Measurements from ENCODE around the gene FTCDNL1.

The FTCDNL1 gene

DNA sequence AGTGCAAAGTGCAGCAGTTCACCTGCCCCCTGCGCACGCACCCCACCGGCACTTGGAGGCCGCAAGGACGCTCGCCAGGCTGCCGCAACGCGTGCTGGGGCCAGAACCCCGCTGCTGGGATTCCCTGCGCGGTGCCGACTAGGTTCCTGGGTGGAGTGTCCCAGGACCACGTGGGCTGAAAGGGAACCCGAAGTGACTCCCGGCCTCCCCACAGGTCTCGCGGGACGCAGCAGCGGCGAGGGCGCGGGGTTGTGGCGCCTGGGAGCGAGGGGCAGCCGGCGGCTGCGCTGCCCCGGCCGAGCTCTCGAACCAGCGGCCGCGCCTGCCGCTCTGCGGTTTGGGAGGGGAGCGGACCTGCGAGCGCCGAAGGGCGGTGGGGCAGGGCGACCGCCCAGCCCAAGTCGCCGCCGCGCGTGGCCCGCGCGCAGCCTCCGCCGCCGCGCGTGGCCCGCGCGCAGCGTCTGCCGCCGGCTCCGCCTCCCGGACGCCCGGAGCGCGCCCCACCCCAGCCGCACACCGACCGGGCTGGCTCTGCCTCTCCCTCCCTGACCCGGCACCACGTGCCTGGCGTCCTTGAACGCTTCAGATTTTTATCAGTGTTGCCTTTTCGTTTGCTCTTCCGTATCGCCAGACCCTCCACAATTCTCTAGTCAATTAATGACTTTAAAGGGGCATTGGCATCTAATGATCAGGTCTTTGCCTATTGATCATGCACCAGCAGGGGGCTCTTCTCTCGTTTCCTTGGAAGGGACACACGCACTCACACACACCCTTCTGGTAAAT lies at the start of gene FTCDNL1:
Gene FTCDNL1, minus strand, starts transcription at position 475 of the 783 bp plus-strand sequence. CDS start 2,230 bp downstream, outside the sequence.
- TF ChIP-seq ZFX (IDR thresholded peaks at IDR 0.05; ENCODE audit: borderline replicate concordance) = no peak
- TF ChIP-seq CTCF (IDR thresholded peaks at IDR 0.05) = peak; percentile 58
- H3K27ac ChIP-seq = peak within 1 kb of the TSS; percentile 44

DNA sequence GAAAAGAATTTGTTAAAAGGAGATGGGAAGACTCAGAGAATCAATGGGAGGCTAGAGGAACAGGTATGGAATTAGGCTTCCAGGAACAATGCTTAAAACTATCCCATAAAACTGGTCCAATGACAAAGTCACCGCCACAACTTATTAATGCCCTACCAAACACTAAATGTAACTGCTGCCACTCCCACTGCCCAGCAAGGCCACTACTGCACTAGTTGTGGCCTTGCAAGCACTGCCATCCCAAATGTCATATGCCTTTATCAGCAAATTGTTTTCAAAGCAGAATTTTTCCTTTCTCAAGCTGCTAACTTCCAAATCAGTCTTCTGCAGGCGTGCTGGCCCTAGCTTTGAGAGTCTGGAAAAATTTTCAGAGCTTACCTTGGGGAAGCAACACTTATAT lies 45.6 kb upstream of the FTCDNL1 start:
- no peak overlapping the region for H3K27ac ChIP-seq
- TF ChIP-seq CTCF (IDR thresholded peaks at IDR 0.05) (no peak), ZFX (IDR thresholded peaks at IDR 0.05; ENCODE audit: borderline replicate concordance) (no peak)

GRCh38 chr2:199895406-199895805 lies 44.4 kb upstream of the FTCDNL1 start:
- TF ChIP-seq CTCF (IDR thresholded peaks at IDR 0.05) (no peak), ZFX (IDR thresholded peaks at IDR 0.05; ENCODE audit: borderline replicate concordance) (no peak)
- H3K27ac ChIP-seq = no peak overlapping the region

DNA sequence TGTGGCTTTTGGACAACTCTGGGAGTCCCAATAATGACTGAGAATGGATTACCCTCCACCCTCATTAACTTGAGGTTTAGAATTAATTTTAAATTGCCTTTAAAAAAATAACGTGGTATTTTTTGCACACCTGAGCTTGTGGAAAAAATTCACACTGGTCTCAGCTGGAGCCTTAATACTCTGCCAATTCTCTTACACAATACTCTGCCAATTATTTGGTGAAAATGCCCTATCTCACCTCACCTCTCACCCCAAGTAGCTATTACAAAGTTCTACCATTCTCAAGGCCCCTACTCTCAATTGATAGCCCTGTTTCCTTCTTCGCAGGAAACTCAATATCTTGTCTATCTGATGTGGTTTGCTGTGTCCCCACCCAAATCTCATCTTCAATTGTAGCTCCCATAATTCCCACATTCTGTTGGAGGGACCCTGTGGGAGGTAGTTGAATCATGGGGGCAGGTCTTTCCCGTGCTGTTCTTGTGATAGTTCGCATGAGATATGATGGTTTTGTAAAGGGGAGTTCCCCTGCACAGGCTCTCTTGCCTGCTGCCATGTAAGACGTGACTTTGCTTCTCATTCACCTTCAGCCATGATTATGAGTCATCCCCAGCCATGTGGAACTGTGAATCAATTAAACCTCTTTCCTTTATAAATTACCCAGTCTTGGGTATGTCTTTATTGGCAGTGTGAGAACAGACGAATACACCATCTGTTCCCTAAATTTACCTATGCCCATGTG lies 32.7 kb upstream of the FTCDNL1 start:
- no peak overlapping the region for H3K27ac ChIP-seq
- TF ChIP-seq ZFX (IDR thresholded peaks at IDR 0.05; ENCODE audit: borderline replicate concordance) (no peak), CTCF (IDR thresholded peaks at IDR 0.05) (no peak)

- no peak for TF ChIP-seq CTCF (IDR thresholded peaks at IDR 0.05)
- no peak for TF ChIP-seq ZFX (IDR thresholded peaks at IDR 0.05; ENCODE audit: borderline replicate concordance)
- no peak overlapping the region for H3K27ac ChIP-seq
Observed at GRCh38 chr2:199882667-199883066, 31.7 kb upstream of the FTCDNL1 start.

GRCh38 chr2:199875400-199875799 lies 24.4 kb upstream of the FTCDNL1 start:
- H3K27ac ChIP-seq = no peak overlapping the region
- TF ChIP-seq CTCF (IDR thresholded peaks at IDR 0.05) (no peak), ZFX (IDR thresholded peaks at IDR 0.05; ENCODE audit: borderline replicate concordance) (no peak)

- TF ChIP-seq CTCF (IDR thresholded peaks at IDR 0.05) = no peak
- TF ChIP-seq ZFX (IDR thresholded peaks at IDR 0.05; ENCODE audit: borderline replicate concordance) = no peak
- H3K27ac ChIP-seq = no peak overlapping the region
Observed at GRCh38 chr2:199874209-199874608, 23.2 kb upstream of the FTCDNL1 start.

Data from 22Rv1 (cell line).